Posterior cingulate gyrus (tissue), 11 donors: ENCODE measurements around the gene PFN4.
"Not testable (repeated sequence)": the region's sequence is repeated elsewhere in the genome, so short reads cannot be mapped to it uniquely, and the experiment has no call there.

Experiments used
- DNase-seq, 10 donors: peaks; one replicate each; pipeline versions ENCODE4 v3.0.0 to v3.0.0-alpha.2; 2020 to 2021; ENCODE audit warnings: mixed read lengths in 3 of 10
- intact Hi-C: fragments of 100-400 bp; cut with DNase I; formaldehyde crosslinking; loops from one replicate; pipeline ENCODE4 v1.15.1; 2023

Gene PFN4

GRCh38 chr2:24123195-24123921 is at the start of gene PFN4, which contains the start of gene FAM228B:
Gene PFN4, minus strand, starts transcription at chr2:24123334. Its CDS starts 799 bp downstream, at chr2:24122535.
Gene FAM228B, plus strand, starts transcription at chr2:24123469. Its CDS starts 893 bp downstream, at chr2:24124362.
- peak; percentile 79 to 98 (median 88) for DNase-seq
- intact Hi-C loops: loop anchor here (2.0 kb wide), 1 partner anchor 39 kb away; the partner anchor contains the start of gene TP53I3

GRCh38 chr2:24169023-24169422 is 45.9 kb upstream of the PFN4 start:
- intact Hi-C loops: no loop called here
- no peak for DNase-seq

- DNase-seq: no peak
Measured at GRCh38 chr2:24164416-24164973, 41.4 kb upstream of the PFN4 start.

GRCh38 chr2:24163601-24164000 is 40.5 kb upstream of the PFN4 start:
- DNase-seq: no peak
- intact Hi-C loops: no loop called here

More at GRCh38 chr2:24164416-24164973, 41.4 kb upstream of the PFN4 start:
- intact Hi-C loops: no loop called here

GRCh38 chr2:24163186-24163585 is 40.1 kb upstream of the PFN4 start:
- intact Hi-C loops: no loop called here
- no peak for DNase-seq

- intact Hi-C loops: no loop called here
- no peak for DNase-seq
Measured at GRCh38 chr2:24162494-24162893, 39.4 kb upstream of the PFN4 start.

GRCh38 chr2:24160761-24161160 is 37.6 kb upstream of the PFN4 start:
- intact Hi-C loops: no loop called here

GRCh38 chr2:24159708-24160107 is 36.6 kb upstream of the PFN4 start:
- no peak for DNase-seq
- intact Hi-C loops: no loop called here

More at GRCh38 chr2:24160761-24161160, 37.6 kb upstream of the PFN4 start:
- no peak for DNase-seq

GRCh38 chr2:24158131-24158530 is 35.0 kb upstream of the PFN4 start:
- intact Hi-C loops: no loop called here
- no peak for DNase-seq

GRCh38 chr2:24153478-24153877 is 30.3 kb upstream of the PFN4 start:
- intact Hi-C loops: no loop called here
- DNase-seq: peak in 1 of 10 donors; percentile 19

GRCh38 chr2:24152413-24153197 is 29.5 kb upstream of the PFN4 start:
- DNase-seq: no peak
- intact Hi-C loops: no loop called here

GRCh38 chr2:24147364-24147763 is 24.2 kb upstream of the PFN4 start:
- intact Hi-C loops: no loop called here
- DNase-seq: no peak

- intact Hi-C loops, DNase-seq: not testable (repeated sequence)
Measured at GRCh38 chr2:24140305-24140704, 17.2 kb upstream of the PFN4 start.

- DNase-seq: no peak
- intact Hi-C loops: no loop called here
Measured at GRCh38 chr2:24132543-24132942, 9.4 kb upstream of the PFN4 start.

GRCh38 chr2:24125956-24126355 is 2.8 kb upstream of the PFN4 start:
- intact Hi-C loops: no loop called here
- DNase-seq: no peak

GRCh38 chr2:24123922-24124580 is 917 bp upstream of the PFN4 start:
- DNase-seq: no peak
- intact Hi-C loops: loop anchor here (2.0 kb wide), 1 partner anchor 39 kb away; the partner anchor contains the start of gene TP53I3

GRCh38 chr2:24122366-24123194 is 554 bp downstream of the PFN4 start:
- intact Hi-C loops: loop anchor here (2.0 kb wide), 1 partner anchor 38 kb away; the partner anchor contains the start of gene TP53I3
- DNase-seq: no peak

GRCh38 chr2:24121469-24121868 is 1.7 kb downstream of the PFN4 start:
- DNase-seq: no peak
- intact Hi-C loops: no loop called here

GRCh38 chr2:24121066-24121465 is 2.1 kb downstream of the PFN4 start:
- DNase-seq: no peak
- intact Hi-C loops: no loop called here

- DNase-seq: no peak
- intact Hi-C loops: no loop called here
Measured at GRCh38 chr2:24117902-24118301, 5.2 kb downstream of the PFN4 start.
